ENCODE data around the gene IL2RA. TPM values are rescaled to one million over a fixed set of nuclear protein-coding genes. Genes with fewer than 3 reads are reported as not detected.
A peak's percentile ranks its signal among the peaks of the same experiment; 100 is the strongest.

Gene IL2RA
- total and polyA plus RNA-seq, 9 of the 15 experiments (the other 6 are each of a cell fraction or from before 2014, with no cell fraction given) = 0.95 TPM; not detected in 8

DNA sequence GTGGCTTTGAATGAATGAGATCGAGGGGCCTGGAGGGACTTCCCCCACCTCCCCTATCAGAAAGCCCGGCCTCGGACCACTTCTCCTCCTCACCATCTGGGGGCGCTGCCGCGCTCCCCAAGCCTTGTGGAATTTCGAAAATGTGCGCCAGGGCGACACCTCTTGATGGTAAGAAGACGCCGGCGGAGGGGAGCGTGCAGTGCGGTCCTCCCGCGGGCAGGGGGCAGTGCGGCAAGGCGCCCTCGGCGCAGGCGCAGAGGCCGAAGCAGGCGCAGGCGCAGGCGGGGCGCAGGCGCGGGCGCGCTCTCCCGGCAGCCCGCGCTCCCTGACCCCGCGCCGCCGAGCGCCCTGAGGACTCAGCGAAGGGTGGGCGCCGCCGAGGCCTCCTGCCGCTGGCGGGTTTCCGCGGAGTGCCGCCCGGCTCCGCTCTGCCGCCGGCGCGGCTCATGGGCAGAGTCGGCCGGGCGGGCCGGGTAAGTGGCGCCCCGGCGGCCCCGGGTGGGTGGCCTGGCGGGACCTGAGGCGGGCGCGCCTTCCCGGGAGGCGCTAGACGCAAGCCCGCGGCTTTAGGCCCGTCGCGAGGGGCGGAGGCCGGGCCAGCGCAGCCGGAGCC lies 26.7 kb upstream of the IL2RA start, which contains the start of gene RBM17 (continued):
- TF ChIP-seq, protein P1, sequence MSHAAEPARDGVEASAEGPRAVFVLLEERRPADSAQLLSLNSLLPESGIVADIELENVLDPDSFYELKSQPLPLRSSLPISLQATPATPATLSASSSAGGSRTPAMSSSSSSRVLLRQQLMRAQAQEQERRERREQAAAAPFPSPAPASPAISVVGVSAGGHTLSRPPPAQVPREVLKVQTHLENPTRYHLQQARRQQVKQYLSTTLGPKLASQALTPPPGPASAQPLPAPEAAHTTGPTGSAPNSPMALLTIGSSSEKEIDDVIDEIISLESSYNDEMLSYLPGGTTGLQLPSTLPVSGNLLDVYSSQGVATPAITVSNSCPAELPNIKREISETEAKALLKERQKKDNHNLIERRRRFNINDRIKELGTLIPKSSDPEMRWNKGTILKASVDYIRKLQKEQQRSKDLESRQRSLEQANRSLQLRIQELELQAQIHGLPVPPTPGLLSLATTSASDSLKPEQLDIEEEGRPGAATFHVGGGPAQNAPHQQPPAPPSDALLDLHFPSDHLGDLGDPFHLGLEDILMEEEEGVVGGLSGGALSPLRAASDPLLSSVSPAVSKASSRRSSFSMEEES (CRISPR knock-in tag; IDR thresholded peaks at IDR 0.05) = no peak
- TF ChIP-seq, protein P2, sequence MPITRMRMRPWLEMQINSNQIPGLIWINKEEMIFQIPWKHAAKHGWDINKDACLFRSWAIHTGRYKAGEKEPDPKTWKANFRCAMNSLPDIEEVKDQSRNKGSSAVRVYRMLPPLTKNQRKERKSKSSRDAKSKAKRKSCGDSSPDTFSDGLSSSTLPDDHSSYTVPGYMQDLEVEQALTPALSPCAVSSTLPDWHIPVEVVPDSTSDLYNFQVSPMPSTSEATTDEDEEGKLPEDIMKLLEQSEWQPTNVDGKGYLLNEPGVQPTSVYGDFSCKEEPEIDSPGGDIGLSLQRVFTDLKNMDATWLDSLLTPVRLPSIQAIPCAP (CRISPR knock-in tag; IDR thresholded peaks at IDR 0.05; ENCODE audit: borderline replicate concordance) = no peak
- peak; percentile 92; the same call in 1 of the 2 replicates for TF ChIP-seq PHF8 (IDR thresholded peaks at IDR 0.05; ENCODE audit: borderline replicate concordance, low read length)
- TF ChIP-seq ZC3H8 (IDR thresholded peaks at IDR 0.05) = no peak
- TF ChIP-seq POLR3G (IDR thresholded peaks at IDR 0.05; ENCODE audit: extremely low read depth, insufficient read length, insufficient replicate concordance) = no peak
- TF ChIP-seq ZNF780A (CRISPR knock-in tag; IDR thresholded peaks at IDR 0.05) = no peak
- TF ChIP-seq ZNF354B (CRISPR knock-in tag; IDR thresholded peaks at IDR 0.05) = no peak
- TF ChIP-seq TARDBP (IDR thresholded peaks at IDR 0.05) = no peak
- TF ChIP-seq, protein P3, sequence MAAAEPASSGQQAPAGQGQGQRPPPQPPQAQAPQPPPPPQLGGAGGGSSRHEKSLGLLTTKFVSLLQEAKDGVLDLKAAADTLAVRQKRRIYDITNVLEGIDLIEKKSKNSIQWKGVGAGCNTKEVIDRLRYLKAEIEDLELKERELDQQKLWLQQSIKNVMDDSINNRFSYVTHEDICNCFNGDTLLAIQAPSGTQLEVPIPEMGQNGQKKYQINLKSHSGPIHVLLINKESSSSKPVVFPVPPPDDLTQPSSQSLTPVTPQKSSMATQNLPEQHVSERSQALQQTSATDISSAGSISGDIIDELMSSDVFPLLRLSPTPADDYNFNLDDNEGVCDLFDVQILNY (CRISPR knock-in tag; IDR thresholded peaks at IDR 0.05) = no peak
- no peak for TF ChIP-seq BACH1 (tag; IDR thresholded peaks at IDR 0.05)
- TF ChIP-seq MCM2 (IDR thresholded peaks at IDR 0.05; ENCODE audit: low read depth) = no peak
- TF ChIP-seq MAFG (tag; conservative IDR thresholded peaks at IDR 0.05) = no peak
- TF ChIP-seq, protein P4, sequence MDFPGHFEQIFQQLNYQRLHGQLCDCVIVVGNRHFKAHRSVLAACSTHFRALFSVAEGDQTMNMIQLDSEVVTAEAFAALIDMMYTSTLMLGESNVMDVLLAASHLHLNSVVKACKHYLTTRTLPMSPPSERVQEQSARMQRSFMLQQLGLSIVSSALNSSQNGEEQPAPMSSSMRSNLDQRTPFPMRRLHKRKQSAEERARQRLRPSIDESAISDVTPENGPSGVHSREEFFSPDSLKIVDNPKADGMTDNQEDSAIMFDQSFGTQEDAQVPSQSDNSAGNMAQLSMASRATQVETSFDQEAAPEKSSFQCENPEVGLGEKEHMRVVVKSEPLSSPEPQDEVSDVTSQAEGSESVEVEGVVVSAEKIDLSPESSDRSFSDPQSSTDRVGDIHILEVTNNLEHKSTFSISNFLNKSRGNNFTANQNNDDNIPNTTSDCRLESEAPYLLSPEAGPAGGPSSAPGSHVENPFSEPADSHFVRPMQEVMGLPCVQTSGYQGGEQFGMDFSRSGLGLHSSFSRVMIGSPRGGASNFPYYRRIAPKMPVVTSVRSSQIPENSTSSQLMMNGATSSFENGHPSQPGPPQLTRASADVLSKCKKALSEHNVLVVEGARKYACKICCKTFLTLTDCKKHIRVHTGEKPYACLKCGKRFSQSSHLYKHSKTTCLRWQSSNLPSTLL (IDR thresholded peaks at IDR 0.05) = no peak
- TF ChIP-seq, protein P5, sequence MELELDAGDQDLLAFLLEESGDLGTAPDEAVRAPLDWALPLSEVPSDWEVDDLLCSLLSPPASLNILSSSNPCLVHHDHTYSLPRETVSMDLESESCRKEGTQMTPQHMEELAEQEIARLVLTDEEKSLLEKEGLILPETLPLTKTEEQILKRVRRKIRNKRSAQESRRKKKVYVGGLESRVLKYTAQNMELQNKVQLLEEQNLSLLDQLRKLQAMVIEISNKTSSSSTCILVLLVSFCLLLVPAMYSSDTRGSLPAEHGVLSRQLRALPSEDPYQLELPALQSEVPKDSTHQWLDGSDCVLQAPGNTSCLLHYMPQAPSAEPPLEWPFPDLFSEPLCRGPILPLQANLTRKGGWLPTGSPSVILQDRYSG (tag; conservative IDR thresholded peaks at IDR 0.05; ENCODE audit: low read depth) = no peak
- TF ChIP-seq, protein P6, sequence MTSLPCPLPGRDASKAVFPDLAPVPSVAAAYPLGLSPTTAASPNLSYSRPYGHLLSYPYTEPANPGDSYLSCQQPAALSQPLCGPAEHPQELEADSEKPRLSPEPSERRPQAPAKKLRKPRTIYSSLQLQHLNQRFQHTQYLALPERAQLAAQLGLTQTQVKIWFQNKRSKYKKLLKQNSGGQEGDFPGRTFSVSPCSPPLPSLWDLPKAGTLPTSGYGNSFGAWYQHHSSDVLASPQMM (CRISPR knock-in tag; IDR thresholded peaks at IDR 0.05) = no peak
- 0 out of 2 replicates have a peak, but pooled peaks have one; percentile 20 for TF ChIP-seq MTA1 (IDR thresholded peaks at IDR 0.05; ENCODE audit: borderline replicate concordance)
- TF ChIP-seq NFIX (CRISPR knock-in tag; IDR thresholded peaks at IDR 0.05; ENCODE audit: low read depth) = no peak
- TF ChIP-seq NFE2 (IDR thresholded peaks at IDR 0.05; ENCODE audit: low read depth) = 0 out of 2 replicates have a peak, but pooled peaks have one; percentile 4
- peak; percentile 54; the same call in 1 of the 2 replicates for TF ChIP-seq ZNF384 (IDR thresholded peaks at IDR 0.05; ENCODE audit: low read depth, low read length)
- peak; percentile 58 for TF ChIP-seq NCOR1 (IDR thresholded peaks at IDR 0.05)
- TF ChIP-seq ZNF347 (CRISPR knock-in tag; IDR thresholded peaks at IDR 0.05; ENCODE audit: low read depth) = no peak
